ENCODE data around the gene RIPPLY3.
"Not testable (repeated sequence)": the region's sequence is repeated elsewhere in the genome, so short reads cannot be mapped to it uniquely, and the experiment has no call there.

The RIPPLY3 gene

GRCh38 chr21:36995285-36995684, 11.2 kb upstream of the RIPPLY3 start:
- H3K9ac ChIP-seq (ENCODE audit: low read depth in 1 of 2, low read length in 2 of 2); H3K36me3 ChIP-seq (ENCODE audit: control insufficient read depth in 2 of 2, insufficient read depth in 2 of 2, low read length in 2 of 2); H3K4me3 ChIP-seq (ENCODE audit: low read length in 2 of 2); H3K27ac ChIP-seq (ENCODE audit: low read depth in 2 of 2, low read length in 2 of 2); H3K4me1 ChIP-seq (ENCODE audit: control insufficient read depth in 2 of 2, insufficient read depth in 2 of 2, low read length in 2 of 2); H3K9me3 ChIP-seq (ENCODE audit: control insufficient read depth in 2 of 2, low read length in 2 of 2); H3K27me3 ChIP-seq (ENCODE audit: control insufficient read depth in 2 of 2, insufficient read depth in 2 of 2, low read length in 2 of 2): not testable (repeated sequence)

- no peaks in the 10 kb centered on the region for H3K9me3 ChIP-seq (ENCODE audit: control insufficient read depth in 2 of 2, low read length in 2 of 2)
- no peak overlapping the region for H3K27ac ChIP-seq (ENCODE audit: low read depth in 2 of 2, low read length in 2 of 2)
- no peaks in the 10 kb centered on the region for H3K36me3 ChIP-seq (ENCODE audit: control insufficient read depth in 2 of 2, insufficient read depth in 2 of 2, low read length in 2 of 2)
- peaks cover 0 to 2% of the 10 kb centered on the region in 2 donors for H3K27me3 ChIP-seq (ENCODE audit: control insufficient read depth in 2 of 2, insufficient read depth in 2 of 2, low read length in 2 of 2)
- no peak overlapping the region for H3K4me3 ChIP-seq (ENCODE audit: low read length in 2 of 2)
- H3K4me1 ChIP-seq (ENCODE audit: control insufficient read depth in 2 of 2, insufficient read depth in 2 of 2, low read length in 2 of 2): no peaks in the 10 kb centered on the region
- no peak overlapping the region for H3K9ac ChIP-seq (ENCODE audit: low read depth in 1 of 2, low read length in 2 of 2)
Measured at GRCh38 chr21:36999131-36999898, 7.2 kb upstream of the RIPPLY3 start.

DNA sequence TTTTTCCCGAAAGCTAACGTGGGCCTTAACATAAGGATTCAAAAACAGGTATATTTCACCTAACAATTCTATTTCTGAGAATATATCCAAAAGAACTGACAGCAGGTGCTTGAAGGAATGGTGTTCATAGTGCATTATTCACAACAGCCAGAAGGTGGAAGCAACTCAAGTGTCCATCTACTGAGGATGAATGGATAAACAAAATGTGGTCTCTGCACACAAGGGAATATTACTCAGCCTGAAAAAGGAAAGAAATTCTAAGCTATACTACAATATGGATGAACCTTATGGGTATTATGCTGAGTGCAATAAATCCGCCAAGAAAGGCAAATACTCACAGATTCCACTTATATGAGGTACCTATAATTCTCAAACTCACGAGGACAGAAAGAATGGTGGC, 6.1 kb upstream of the RIPPLY3 start:
- H3K36me3 ChIP-seq (ENCODE audit: control insufficient read depth in 2 of 2, insufficient read depth in 2 of 2, low read length in 2 of 2): no peaks in the 10 kb centered on the region
- H3K9ac ChIP-seq (ENCODE audit: low read depth in 1 of 2, low read length in 2 of 2): no peak overlapping the region
- no peaks in the 10 kb centered on the region for H3K9me3 ChIP-seq (ENCODE audit: control insufficient read depth in 2 of 2, low read length in 2 of 2)
- no peaks in the 10 kb centered on the region for H3K4me1 ChIP-seq (ENCODE audit: control insufficient read depth in 2 of 2, insufficient read depth in 2 of 2, low read length in 2 of 2)
- no peak overlapping the region for H3K27ac ChIP-seq (ENCODE audit: low read depth in 2 of 2, low read length in 2 of 2)
- H3K27me3 ChIP-seq (ENCODE audit: control insufficient read depth in 2 of 2, insufficient read depth in 2 of 2, low read length in 2 of 2): peaks cover 0 to 2% of the 10 kb centered on the region in 2 donors
- no peak overlapping the region for H3K4me3 ChIP-seq (ENCODE audit: low read length in 2 of 2)

DNA sequence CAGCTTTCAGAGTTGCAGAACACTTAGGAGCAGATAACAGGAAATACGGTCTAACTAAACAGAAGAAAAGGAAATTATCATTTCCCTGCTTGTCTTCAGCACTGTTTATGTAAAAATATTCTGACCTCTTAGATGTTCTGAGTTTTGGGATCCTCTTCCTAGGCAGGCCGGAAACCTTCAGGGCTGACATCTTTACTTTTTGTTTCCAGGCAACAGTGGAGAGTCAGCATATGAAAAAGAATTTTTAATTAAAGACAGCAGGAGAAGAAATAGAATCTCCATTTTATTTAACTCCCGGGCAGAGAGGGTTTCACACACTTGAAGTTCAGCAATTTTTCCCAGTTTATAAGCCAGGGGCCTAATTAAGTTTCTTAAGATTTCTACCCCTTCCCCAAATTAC, 5.1 kb upstream of the RIPPLY3 start:
- no peak overlapping the region for H3K4me3 ChIP-seq (ENCODE audit: low read length in 2 of 2)
- H3K4me1 ChIP-seq (ENCODE audit: control insufficient read depth in 2 of 2, insufficient read depth in 2 of 2, low read length in 2 of 2): no peaks in the 10 kb centered on the region
- no peaks in the 10 kb centered on the region for H3K9me3 ChIP-seq (ENCODE audit: control insufficient read depth in 2 of 2, low read length in 2 of 2)
- H3K9ac ChIP-seq (ENCODE audit: low read depth in 1 of 2, low read length in 2 of 2): no peak overlapping the region
- peaks cover 0 to 2% of the 10 kb centered on the region in 2 donors for H3K27me3 ChIP-seq (ENCODE audit: control insufficient read depth in 2 of 2, insufficient read depth in 2 of 2, low read length in 2 of 2)
- H3K36me3 ChIP-seq (ENCODE audit: control insufficient read depth in 2 of 2, insufficient read depth in 2 of 2, low read length in 2 of 2): no peaks in the 10 kb centered on the region
- no peak overlapping the region for H3K27ac ChIP-seq (ENCODE audit: low read depth in 2 of 2, low read length in 2 of 2)

DNA sequence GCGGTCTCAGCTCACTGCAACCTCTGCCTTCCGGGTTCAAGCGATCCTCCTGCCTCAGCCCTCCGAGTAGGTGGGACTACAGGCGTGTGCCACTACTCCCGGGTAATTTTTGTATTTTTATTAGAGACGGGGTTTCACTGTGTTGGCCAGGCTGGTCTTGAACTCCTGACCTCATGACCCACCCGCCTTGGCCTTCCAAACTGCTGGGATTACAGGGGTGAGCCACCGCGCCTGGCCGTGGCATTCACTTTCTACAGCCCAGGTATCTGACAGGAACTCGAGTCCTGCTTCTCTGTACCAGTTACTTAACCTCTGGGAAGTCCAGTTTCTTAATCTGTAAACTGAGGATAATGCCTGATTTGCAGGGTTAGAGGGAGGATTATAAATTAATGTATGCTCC, 3.7 kb upstream of the RIPPLY3 start:
- not testable (repeated sequence) for H3K4me3 ChIP-seq (ENCODE audit: low read length in 2 of 2); H3K36me3 ChIP-seq (ENCODE audit: control insufficient read depth in 2 of 2, insufficient read depth in 2 of 2, low read length in 2 of 2); H3K27ac ChIP-seq (ENCODE audit: low read depth in 2 of 2, low read length in 2 of 2); H3K27me3 ChIP-seq (ENCODE audit: control insufficient read depth in 2 of 2, insufficient read depth in 2 of 2, low read length in 2 of 2); H3K4me1 ChIP-seq (ENCODE audit: control insufficient read depth in 2 of 2, insufficient read depth in 2 of 2, low read length in 2 of 2); H3K9me3 ChIP-seq (ENCODE audit: control insufficient read depth in 2 of 2, low read length in 2 of 2); H3K9ac ChIP-seq (ENCODE audit: low read depth in 1 of 2, low read length in 2 of 2)

- not testable (repeated sequence) for H3K9me3 ChIP-seq (ENCODE audit: control insufficient read depth in 2 of 2, low read length in 2 of 2); H3K36me3 ChIP-seq (ENCODE audit: control insufficient read depth in 2 of 2, insufficient read depth in 2 of 2, low read length in 2 of 2); H3K4me3 ChIP-seq (ENCODE audit: low read length in 2 of 2); H3K4me1 ChIP-seq (ENCODE audit: control insufficient read depth in 2 of 2, insufficient read depth in 2 of 2, low read length in 2 of 2); H3K9ac ChIP-seq (ENCODE audit: low read depth in 1 of 2, low read length in 2 of 2); H3K27ac ChIP-seq (ENCODE audit: low read depth in 2 of 2, low read length in 2 of 2)
- peaks cover 3 to 13% of the 10 kb centered on the region in 2 donors for H3K27me3 ChIP-seq (ENCODE audit: control insufficient read depth in 2 of 2, insufficient read depth in 2 of 2, low read length in 2 of 2)
Measured at GRCh38 chr21:37003917-37004316, 2.6 kb upstream of the RIPPLY3 start.

DNA sequence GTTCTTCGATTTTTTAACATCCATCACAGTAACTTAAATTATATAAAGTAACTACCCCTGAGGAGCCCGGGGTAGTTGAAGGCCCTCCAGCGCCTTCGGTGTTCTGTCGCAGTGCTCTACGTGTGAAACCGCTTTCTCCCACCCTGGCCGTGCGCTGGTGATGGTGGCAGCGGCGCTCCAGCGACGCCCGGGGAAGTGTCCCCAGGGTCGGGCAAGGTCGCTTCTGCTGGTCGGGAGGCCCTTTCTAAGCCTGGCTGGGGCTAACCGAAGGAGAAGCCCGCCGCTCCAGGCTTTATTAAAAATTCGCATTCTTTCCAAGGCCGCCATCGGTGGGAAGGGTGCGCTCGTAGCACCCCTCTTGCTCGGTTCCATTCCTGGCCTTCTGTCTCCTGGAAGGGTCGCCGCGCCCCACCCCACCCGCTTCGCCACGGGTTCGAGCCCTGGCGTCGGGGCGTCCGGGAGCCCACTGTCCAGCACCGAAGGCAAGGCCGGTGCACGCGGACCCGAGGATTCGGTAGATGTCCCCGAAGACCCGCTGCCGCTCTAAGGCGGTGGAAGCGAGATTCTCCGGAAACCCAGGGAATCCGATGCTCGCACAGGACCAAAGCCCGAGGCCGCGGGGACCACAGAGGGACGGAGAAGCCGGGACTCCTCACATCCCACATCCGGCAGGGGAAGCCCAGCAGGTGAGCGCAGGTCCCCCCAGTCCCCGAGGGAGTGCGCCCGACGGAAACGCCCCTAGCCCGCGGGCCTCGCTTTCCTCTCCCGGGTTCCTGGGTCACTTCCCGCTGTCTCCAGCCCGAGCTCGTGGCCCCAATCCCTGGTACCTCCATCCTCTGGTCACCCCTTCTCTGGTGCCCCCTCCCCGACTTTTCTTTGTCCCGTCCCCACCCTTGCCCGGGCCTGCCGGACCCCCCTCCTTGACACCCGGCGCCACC, 685 bp upstream of the RIPPLY3 start:
- Histone ChIP-seq H3K4me3 (ENCODE audit: low read length in 2 of 2) (peak overlapping the region in 1 of 2 donors; percentile 39), H3K27me3 (ENCODE audit: control insufficient read depth in 2 of 2, insufficient read depth in 2 of 2, low read length in 2 of 2) (peaks cover 3 to 17% of the 10 kb centered on the region in 2 donors), H3K36me3 (ENCODE audit: control insufficient read depth in 2 of 2, insufficient read depth in 2 of 2, low read length in 2 of 2) (no peaks in the 10 kb centered on the region), H3K9ac (ENCODE audit: low read depth in 1 of 2, low read length in 2 of 2) (no peak overlapping the region), H3K9me3 (ENCODE audit: control insufficient read depth in 2 of 2, low read length in 2 of 2) (no peaks in the 10 kb centered on the region), H3K4me1 (ENCODE audit: control insufficient read depth in 2 of 2, insufficient read depth in 2 of 2, low read length in 2 of 2) (peaks cover 6 to 11% of the 10 kb centered on the region in 2 donors), H3K27ac (ENCODE audit: low read depth in 2 of 2, low read length in 2 of 2) (no peak overlapping the region)

DNA sequence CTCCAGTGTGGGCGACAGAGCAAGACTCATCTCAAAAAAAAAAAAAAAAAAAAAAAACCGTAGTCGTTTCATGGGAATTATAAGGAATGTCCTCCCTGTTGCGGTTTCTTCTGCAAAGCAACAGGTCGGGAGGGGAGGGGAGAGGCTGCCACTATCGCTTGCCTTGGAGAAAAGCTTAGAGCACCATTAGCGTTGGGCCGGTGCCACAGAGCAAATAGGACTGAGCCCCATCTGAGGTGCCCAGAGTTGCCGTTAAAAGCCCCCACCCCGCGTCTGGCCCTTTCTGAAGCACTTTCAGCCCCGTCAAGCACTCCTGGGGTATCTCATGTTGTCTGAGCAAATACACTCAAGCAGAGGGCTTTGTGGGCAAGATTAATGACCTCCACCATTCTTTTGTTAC, 2.2 kb downstream of the RIPPLY3 start:
- Histone ChIP-seq H3K9me3 (ENCODE audit: control insufficient read depth in 2 of 2, low read length in 2 of 2) (no peaks in the 10 kb centered on the region), H3K4me3 (ENCODE audit: low read length in 2 of 2) (no peak overlapping the region), H3K27ac (ENCODE audit: low read depth in 2 of 2, low read length in 2 of 2) (no peak overlapping the region), H3K36me3 (ENCODE audit: control insufficient read depth in 2 of 2, insufficient read depth in 2 of 2, low read length in 2 of 2) (no peaks in the 10 kb centered on the region), H3K27me3 (ENCODE audit: control insufficient read depth in 2 of 2, insufficient read depth in 2 of 2, low read length in 2 of 2) (peaks cover 3 to 17% of the 10 kb centered on the region in 2 donors), H3K4me1 (ENCODE audit: control insufficient read depth in 2 of 2, insufficient read depth in 2 of 2, low read length in 2 of 2) (peaks cover 6 to 11% of the 10 kb centered on the region in 2 donors), H3K9ac (ENCODE audit: low read depth in 1 of 2, low read length in 2 of 2) (no peak overlapping the region)

DNA sequence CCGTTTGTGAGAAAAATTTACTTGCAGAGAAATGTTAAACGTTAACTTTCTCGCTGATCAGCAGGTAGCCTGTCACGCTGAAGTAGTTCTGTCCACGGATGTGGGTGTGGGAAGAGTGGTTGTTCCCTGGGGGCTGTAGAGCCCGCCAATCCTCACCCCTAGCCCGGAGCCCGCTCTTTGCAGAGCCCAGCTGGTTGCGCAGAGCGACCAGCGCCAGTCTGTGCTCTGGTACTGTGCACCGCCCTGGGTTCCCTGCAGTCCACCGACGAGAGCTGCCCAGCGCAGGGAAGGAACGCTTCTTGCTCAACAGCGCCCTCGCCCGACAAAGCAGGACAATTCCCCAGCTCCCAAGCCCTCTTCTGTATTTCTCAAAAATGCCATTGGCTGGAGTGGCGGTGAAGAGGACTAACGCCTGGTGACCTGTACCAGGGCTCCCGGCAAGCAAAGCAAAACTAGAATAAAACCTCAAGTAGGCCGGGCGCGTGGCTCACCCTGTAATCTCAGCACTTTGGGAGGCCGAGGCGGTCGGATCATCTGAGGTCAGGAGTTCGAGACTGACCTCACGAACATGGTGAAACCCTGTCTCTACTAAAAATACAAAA, 3.3 kb downstream of the RIPPLY3 start:
- Histone ChIP-seq H3K36me3 (ENCODE audit: control insufficient read depth in 2 of 2, insufficient read depth in 2 of 2, low read length in 2 of 2) (no peaks in the 10 kb centered on the region), H3K4me1 (ENCODE audit: control insufficient read depth in 2 of 2, insufficient read depth in 2 of 2, low read length in 2 of 2) (peaks cover 6 to 11% of the 10 kb centered on the region in 2 donors), H3K4me3 (ENCODE audit: low read length in 2 of 2) (peak overlapping the region; percentile 49 to 50), H3K27ac (ENCODE audit: low read depth in 2 of 2, low read length in 2 of 2) (no peak overlapping the region), H3K27me3 (ENCODE audit: control insufficient read depth in 2 of 2, insufficient read depth in 2 of 2, low read length in 2 of 2) (peaks cover 3 to 17% of the 10 kb centered on the region in 2 donors), H3K9ac (ENCODE audit: low read depth in 1 of 2, low read length in 2 of 2) (peak overlapping the region in 1 of 2 donors; percentile 10), H3K9me3 (ENCODE audit: control insufficient read depth in 2 of 2, low read length in 2 of 2) (no peaks in the 10 kb centered on the region)

Data from mucosa of rectum (tissue), 2 donors.